ENCODE results near the gene PPTC7. TPM values are rescaled to one million over a fixed set of nuclear protein-coding genes. Genes with fewer than 3 reads are reported as not detected.

Gene PPTC7
- total and polyA plus RNA-seq, 2 of the 13 experiments (the other 11 are each of a cell fraction or from before 2014, with no cell fraction given): 4.8 to 12.3 TPM

GRCh38 chr12:110613771-110614684 lies 30.9 kb upstream of the PPTC7 start, which contains the start of gene TCTN1 (continued):
- TF ChIP-seq DZIP1 (CRISPR knock-in tag; IDR thresholded peaks at IDR 0.05) (peak; percentile 90), HNF1B (CRISPR knock-in tag; IDR thresholded peaks at IDR 0.05) (peak; percentile 55; the same call in 1 of the 2 replicates), DNMT3B (CRISPR knock-in tag; conservative IDR thresholded peaks at IDR 0.05) (no peak), PRDM10 (CRISPR knock-in tag; IDR thresholded peaks at IDR 0.05; ENCODE audit: low read depth) (no peak), ZNF512 (CRISPR knock-in tag; IDR thresholded peaks at IDR 0.05) (no peak), ZNF431 (CRISPR knock-in tag; IDR thresholded peaks at IDR 0.05; ENCODE audit: borderline replicate concordance, low read depth) (no peak), PATZ1 (CRISPR knock-in tag; IDR thresholded peaks at IDR 0.05) (0 out of 2 replicates have a peak, but pooled peaks have one; percentile 27), ZNF180 (CRISPR knock-in tag; IDR thresholded peaks at IDR 0.05; ENCODE audit: borderline replicate concordance, low read depth) (no peak), ZNF589 (CRISPR knock-in tag; conservative IDR thresholded peaks at IDR 0.05) (no peak), ZNF382 (CRISPR knock-in tag; IDR thresholded peaks at IDR 0.05; ENCODE audit: borderline replicate concordance) (no peak), CBX2 (IDR thresholded peaks at IDR 0.05; ENCODE audit: low read depth, low read length) (no peak), CBX2 (CRISPR knock-in tag; IDR thresholded peaks at IDR 0.05; ENCODE audit: low read depth) (no peak)
